K562 (cell line): ENCODE measurements around the gene GANAB. TPM values are rescaled to one million over a fixed set of nuclear protein-coding genes. Genes with fewer than 3 reads are reported as not detected.
A peak's percentile ranks its signal among the peaks of the same experiment; 100 is the strongest.

Source experiments
- AFF1 ChIP-seq, 2 experiments: fragments of 450-650 bp; IDR thresholded peaks; 2 replicates each; pipeline ENCODE4 v1.6.1; 2018; ENCODE audit warnings: mild to moderate bottlenecking in 2 of 2, low read depth in 1 of 2; ENCODE audit not compliant: partially characterized antibody in 2 of 2
- CBX3 ChIP-seq, 2 experiments: IDR thresholded peaks; 1 replicate in 1 of 2; 2 replicates in 1 of 2; pipeline ENCODE4 v1.6.1; 2012; ENCODE audit warnings: inconsistent platforms in 2 of 2, low read length in 2 of 2, borderline replicate concordance in 1 of 2, control low read depth in 1 of 2
- HMGN3 ChIP-seq: IDR thresholded peaks from 2 replicates; pipeline ENCODE4 v1.6.1; 2011; ENCODE audit warnings: borderline replicate concordance, low read depth, mild to moderate bottlenecking, mixed read lengths, low read length; ENCODE audit not compliant: insufficient read length; ENCODE audit errors: extremely low read depth
- MYNN ChIP-seq, 2 experiments: sonication (generic); formaldehyde crosslinking in 1 of 2; IDR thresholded peaks; 2 replicates each; pipeline versions ENCODE4 v1.5.0 to v1.6.1; 2016 to 2020; ENCODE audit warnings: antibody characterized with exemption in 1 of 2, missing genetic modification reagents in 1 of 2
- NCOR1 ChIP-seq: fragments of 450-650 bp; IDR thresholded peaks from 2 replicates; pipeline ENCODE4 v1.6.1; 2016; ENCODE audit warnings: mild to moderate bottlenecking, moderate library complexity
- PHF8 ChIP-seq: fragments of 200-600 bp; sonication (generic); IDR thresholded peaks from 2 replicates; pipeline ENCODE4 v1.6.1; 2012; ENCODE audit warnings: mixed run types, mild to moderate bottlenecking, inconsistent platforms, low read length, moderate library complexity, borderline replicate concordance
- VEZF1 ChIP-seq: fragments of 200-800 bp; sonication (Bioruptor generic); IDR thresholded peaks from 2 replicates; pipeline ENCODE4 v1.6.1; 2017; ENCODE audit warnings: missing genetic modification characterization, missing compliant biosample characterization
- YY1 ChIP-seq, 3 experiments: IDR thresholded peaks; 2 replicates each; pipeline ENCODE4 v1.6.1; 2011; ENCODE audit warnings: low read length in 2 of 3, mild to moderate bottlenecking in 2 of 3, moderate library complexity in 2 of 3, borderline replicate concordance in 1 of 3, control low read depth in 1 of 3, low read depth in 1 of 3; ENCODE audit not compliant: insufficient read depth in 3 of 3, insufficient replicate concordance in 2 of 3, control insufficient read depth in 1 of 3, insufficient read length in 1 of 3; ENCODE audit errors: extremely low read depth in 1 of 3
- ZNF175 ChIP-seq: fragments of 200-800 bp; sonication (Bioruptor generic); IDR thresholded peaks from 2 replicates; pipeline ENCODE4 v1.6.1; 2016; ENCODE audit warnings: low read depth, mild to moderate bottlenecking, missing genetic modification characterization, missing compliant biosample characterization
- ZNF318 ChIP-seq, 2 experiments: fragments of 450-650 bp; IDR thresholded peaks; 2 replicates each; pipeline ENCODE4 v1.6.1; 2016; ENCODE audit warnings: mild to moderate bottlenecking in 2 of 2, borderline replicate concordance in 1 of 2, low read depth in 1 of 2, moderate library complexity in 1 of 2
- polyA plus RNA-seq, 8 experiments: library from polyadenylated mRNA; depleted of rRNA in 4 of 8; stranded (reverse) in 5 of 8; unstranded in 3 of 8; fragments of >200 nt; fragmentation: Nextera tagmentation in 2 of 8; fragmentation: Illumina TruSeq in 1 of 8; extraction: Ambion mirVana in 2 of 8; extraction: Trizol in 1 of 8; gene quantifications; 2 replicates each; pipeline versions ENCODE4 v1.2.1 to v1.2.3, GENCODE V29; 2011 to 2014; ENCODE audit warnings: inconsistent platforms in 1 of 8, missing spikeins in 1 of 8
- total RNA-seq, 7 experiments: library from RNA; depleted of rRNA in 6 of 7; stranded (reverse); fragments of >200 nt in 6 of 7; fragmentation: Illumina TruSeq in 2 of 7; extraction: Trizol in 2 of 7; gene quantifications; 2 replicates each; pipeline versions ENCODE4 v1.2.1 to v1.2.3, GENCODE V29; 2011 to 2021; ENCODE audit warnings: low replicate concordance in 1 of 7

GANAB gene
- total and polyA plus RNA-seq, 9 of the 15 experiments (the other 6 are each of a cell fraction or from before 2014, with no cell fraction given): 6.5 to 284 (median 161) TPM

- TF ChIP-seq YY1 (IDR thresholded peaks at IDR 0.05; ENCODE audit: borderline replicate concordance in 1 of 3, control insufficient read depth in 1 of 3, extremely low read depth in 1 of 3, insufficient read depth in 3 of 3, insufficient read length in 1 of 3, insufficient replicate concordance in 2 of 3, low read depth in 1 of 3, low read length in 2 of 3) (peak in 2 of 3 experiments; percentile 32 to 36), CBX3 (IDR thresholded peaks at IDR 0.05; ENCODE audit: borderline replicate concordance in 1 of 2, low read length in 2 of 2) (no peak), ZNF175 (0 out of 2 replicates have a peak, but pooled peaks have one; percentile 22), MYNN (IDR thresholded peaks at IDR 0.05) (peak; percentile 69; the same call in 1 of the 2 replicates), MYNN (CRISPR knock-in tag; IDR thresholded peaks at IDR 0.05) (no peak), NCOR1 (peak; percentile 36; the same call in 1 of the 2 replicates), VEZF1 (CRISPR knock-in tag) (peak; percentile 99), HMGN3 (no peak), PHF8 (no peak), AFF1 (IDR thresholded peaks at IDR 0.05; ENCODE audit: low read depth in 1 of 2, partially characterized antibody in 2 of 2) (peak; percentile 19 to 81), ZNF318 (IDR thresholded peaks at IDR 0.05; ENCODE audit: borderline replicate concordance in 1 of 2, low read depth in 1 of 2) (0 out of 4 replicates have a peak, but pooled peaks of 1 of the 2 experiments have one; percentile 28)
Observed at GRCh38 chr11:62599069-62599696, 47.2 kb downstream of the GANAB start (continued).
